Right lobe of liver (tissue), 4 donors: ENCODE data around the gene MYZAP.

Experiments
- CTCF ChIP-seq, 4 donors: fragments of 200-600 bp in 3 of 4; fragments of 450-650 bp in 1 of 4; IDR thresholded peaks; one replicate each; pipeline versions ENCODE4 v1.5.1 to v1.8.0; 2016 to 2022; ENCODE audit warnings: antibody characterized with exemption in 4 of 4, mild to moderate bottlenecking in 2 of 4
- POLR2A ChIP-seq: fragments of 450-650 bp; IDR thresholded peaks from one replicate; pipeline ENCODE4 v1.6.1; 2017; ENCODE audit warnings: antibody characterized with exemption, mild to moderate bottlenecking
- donor health status: DM: no; HTN: no; CAD: no.
- donor health status: DM: no; HTN: no; CAD: no.
- donor health status: DM: no; HTN: yes; CAD: no.

GRCh38 chr15:57562196-57562769 is 29.4 kb upstream of the MYZAP start:
- TF ChIP-seq CTCF (IDR thresholded peaks at IDR 0.05) (no peak), POLR2A (no peak)
